Measurements from ENCODE around the gene C9orf72.
"Not testable (repeated sequence)": the region's sequence is repeated elsewhere in the genome, so short reads cannot be mapped to it uniquely, and the experiment has no call there.

C9orf72 gene

DNA sequence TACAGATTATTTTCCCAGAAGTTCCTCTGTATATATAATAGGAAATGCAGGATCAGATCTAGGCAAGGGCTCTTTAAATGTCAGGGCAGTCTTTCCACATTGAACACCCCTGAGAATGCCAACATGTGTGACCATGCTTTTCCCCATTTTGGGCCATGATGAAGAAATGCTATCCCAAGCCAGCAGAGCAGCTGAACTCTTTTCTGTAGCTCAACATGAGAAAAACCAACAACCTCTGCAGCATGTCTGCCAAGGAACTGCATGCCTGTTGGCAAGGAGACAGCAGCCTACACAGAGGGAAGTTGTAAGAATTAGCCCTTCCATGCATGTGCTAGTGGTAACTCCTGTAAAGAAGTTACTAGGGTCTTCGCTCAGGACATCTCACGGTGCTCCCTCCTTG lies 58.7 kb downstream of the C9orf72 start:
- DNase-seq (ENCODE audit: low spot score) = no peak

DNA sequence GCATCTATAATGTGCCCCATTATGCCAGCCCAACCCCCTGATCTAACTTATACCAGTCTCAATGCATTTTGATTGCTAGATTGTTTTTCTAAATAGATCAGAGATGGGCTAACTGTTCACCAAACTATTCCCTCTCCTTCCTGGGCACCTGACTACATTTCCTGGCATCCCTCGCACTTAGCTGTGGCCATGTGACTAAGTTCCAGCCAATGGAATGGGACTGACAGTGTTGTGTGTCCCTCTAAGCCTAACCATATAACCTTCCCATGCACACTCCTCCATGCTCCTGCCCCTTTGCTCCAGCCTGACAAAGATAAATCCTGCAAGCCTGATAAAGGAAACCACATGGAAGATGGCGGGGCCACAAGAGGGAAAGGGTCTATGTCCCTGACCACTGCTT lies 61.5 kb downstream of the C9orf72 start:
- DNase-seq (ENCODE audit: low spot score) = no peak

DNA sequence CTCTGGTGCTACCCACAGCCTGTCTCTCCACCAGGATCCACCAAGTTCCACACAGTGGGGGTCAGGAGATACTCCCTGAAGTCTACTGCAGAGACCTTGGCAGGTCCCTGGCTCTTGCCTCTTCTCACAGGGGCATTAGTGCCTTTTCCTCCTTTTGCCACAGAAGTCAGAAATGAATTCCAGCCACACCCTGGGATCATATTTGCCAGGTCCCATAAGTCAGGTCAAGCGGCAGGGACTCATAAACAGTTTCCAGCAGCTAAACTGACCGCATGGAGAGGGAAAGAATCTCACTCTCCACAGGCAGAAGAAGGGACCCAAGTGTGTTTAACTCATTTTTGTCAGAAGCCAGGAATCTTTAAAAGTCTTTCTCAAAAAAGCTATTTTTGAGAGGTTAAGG lies 62.5 kb downstream of the C9orf72 start:
- no peak for DNase-seq (ENCODE audit: low spot score)

GRCh38 chr9:27506981-27507380 lies 66.3 kb downstream of the C9orf72 start:
- DNase-seq (ENCODE audit: low spot score) = no peak

GRCh38 chr9:27505744-27506161 lies 67.5 kb downstream of the C9orf72 start:
- DNase-seq (ENCODE audit: low spot score) = no peak

- no peak for DNase-seq (ENCODE audit: low spot score)
Measured at GRCh38 chr9:27504259-27504658, 69.0 kb downstream of the C9orf72 start.

DNA sequence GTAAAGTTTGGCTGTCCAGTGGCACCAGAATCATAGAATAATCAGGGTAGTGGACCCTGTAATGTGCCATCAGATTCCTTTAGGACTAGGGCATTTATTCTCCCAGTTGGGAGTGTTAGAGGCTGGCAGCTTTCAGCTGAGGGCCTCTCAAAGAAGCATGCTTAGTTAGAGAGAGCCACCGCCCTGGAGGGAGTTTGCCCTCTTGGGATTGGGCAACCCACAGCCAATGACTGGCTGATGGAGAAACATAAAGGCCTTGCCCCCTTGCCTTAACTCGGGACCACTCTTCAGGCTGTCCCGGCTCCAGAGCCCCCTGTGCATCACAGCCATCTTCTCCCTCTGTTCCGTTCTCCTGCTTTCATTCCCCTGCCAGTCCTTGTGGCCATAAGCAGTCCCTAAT lies 69.7 kb downstream of the C9orf72 start:
- DNase-seq (ENCODE audit: low spot score) = no peak

DNA sequence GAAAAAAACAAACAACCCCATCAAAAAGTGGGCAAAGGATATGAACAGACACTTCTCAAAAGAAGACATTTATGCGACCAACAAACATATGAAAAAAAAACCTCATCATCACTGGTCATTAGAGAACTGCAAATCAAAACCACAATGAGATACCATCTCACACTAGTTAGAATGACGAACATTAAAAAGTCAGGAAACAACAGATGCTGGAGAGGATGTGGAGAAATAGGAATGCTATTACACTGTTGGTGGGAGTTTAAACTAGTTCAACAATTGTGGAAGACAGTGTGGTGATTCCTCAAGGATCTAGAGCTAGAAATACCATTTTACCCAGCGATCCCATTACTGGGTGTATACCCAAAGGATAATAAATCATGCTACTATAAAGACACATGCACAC lies 72.4 kb downstream of the C9orf72 start:
- not testable (repeated sequence) for DNase-seq (ENCODE audit: low spot score)

- DNase-seq (ENCODE audit: low spot score) = no peak
Measured at GRCh38 chr9:27499451-27499850, 73.8 kb downstream of the C9orf72 start.

DNA sequence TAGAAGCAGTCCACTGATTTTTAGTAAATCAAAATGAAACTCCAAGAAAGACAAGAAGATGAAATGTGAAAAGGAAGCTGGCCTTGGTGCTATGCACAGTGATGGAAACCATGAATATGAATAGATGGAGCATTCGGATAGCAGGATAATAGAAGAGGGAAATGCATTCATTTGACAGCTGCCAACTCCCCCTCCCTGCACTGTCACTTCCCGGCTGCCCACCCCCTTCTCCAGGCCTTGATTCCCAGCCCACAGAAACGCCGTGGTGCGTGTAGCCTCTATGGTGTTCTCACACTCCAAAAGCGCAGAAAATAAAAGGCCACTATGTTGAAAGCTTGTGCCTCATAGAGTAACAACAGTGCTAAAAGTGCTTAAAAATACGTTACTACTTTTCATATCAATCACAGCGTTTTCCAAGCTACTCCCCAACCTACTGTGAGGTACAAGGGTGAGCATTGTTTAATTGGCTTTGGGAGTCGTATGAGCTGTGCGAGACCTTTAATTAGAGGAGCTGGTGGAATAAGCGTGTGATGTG lies 75.3 kb downstream of the C9orf72 start:
- DNase-seq (ENCODE audit: low spot score) = peak; percentile 83
